HepG2 (cell line): Measurements from ENCODE around the gene CTNNA3. TPM values are rescaled to one million over a fixed set of nuclear protein-coding genes. Genes with fewer than 3 reads are reported as not detected.

Experiments used
- ATAC-seq: fragments of 200-7000 bp; cut with Tn5 transposase; 3 replicates; pipeline ENCODE4 v1.9.1; 2020; ENCODE audit warnings: mild to moderate bottlenecking, moderate library complexity
- BruUV-seq: library from RNA; stranded (reverse); fragments of 400-500 nt; replicated peaks from 2 replicates; lab custom pipeline; 2021; lab: Mats Ljungman, UMichigan
- CTCF ChIA-PET: fragments of 300-600 bp; formaldehyde crosslinking; extraction: SDS; loops from one replicate; lab custom pipeline; 2021; ENCODE audit warnings: low total read pairs, inconsistent platforms, low intra/inter-chr PET ratio; lab: Yijun Ruan, JAX
- POLR2A ChIA-PET: fragments of 350-600 bp; sonication (Branson Sonifier 250); formaldehyde crosslinking; loops from one replicate; lab custom pipeline; 2020; ENCODE audit warnings: antibody characterized with exemption, inconsistent platforms; lab: Yijun Ruan, JAX
- DNase-seq: peaks from one replicate; pipeline ENCODE4 v3.0.0-alpha.2; 2015; ENCODE audit warnings: low spot score
- FAIRE-seq: peaks from 3 replicates; lab custom pipeline; 2011; peaks lifted over from hg19 to GRCh38; lab: Jason Lieb, UNC
- H2AFZ ChIP-seq: one replicate; pipeline ENCODE4 v1.6.1; 2011; ENCODE audit warnings: low read length, inconsistent platforms
- H3K27ac ChIP-seq: fragments of 300-600 bp; 3 replicates; pipeline ENCODE4 v1.8.0; 2011; ENCODE audit warnings: mixed run types, mild to moderate bottlenecking, mixed read lengths, low read length, inconsistent platforms; ENCODE audit not compliant: insufficient read depth; ENCODE audit errors: extremely low read length
- H3K27me3 ChIP-seq, 2 experiments: fragments of 200-600 bp in 1 of 2; 2 replicates in 1 of 2; 3 replicates in 1 of 2; pipeline versions ENCODE4 v1.6.0 to v1.8.0; 2011; ENCODE audit warnings: low read length in 2 of 2, mild to moderate bottlenecking in 2 of 2, moderate library complexity in 2 of 2, inconsistent platforms in 1 of 2; ENCODE audit not compliant: insufficient read depth in 2 of 2, control insufficient read depth in 1 of 2
- H3K36me3 ChIP-seq, 2 experiments: fragments of 200-600 bp in 1 of 2; replicated peaks in 1 of 2; 2 replicates in 1 of 2; 3 replicates in 1 of 2; pipeline versions ENCODE4 v1.5.1 to v1.8.0; 2011; ENCODE audit warnings: low read length in 2 of 2, inconsistent platforms in 1 of 2; ENCODE audit not compliant: insufficient read depth in 2 of 2, control insufficient read depth in 1 of 2
- H3K4me1 ChIP-seq: 2 replicates; pipeline ENCODE4 v1.5.1; 2012; ENCODE audit warnings: low read length, inconsistent platforms; ENCODE audit not compliant: insufficient read depth
- H3K4me2 ChIP-seq: 2 replicates; pipeline ENCODE4 v1.6.0; 2011; ENCODE audit warnings: low read depth, low read length, inconsistent platforms
- H3K4me3 ChIP-seq, 3 experiments: fragments of 200-600 bp in 1 of 3; sonication (generic), shearing (Covaris generic) in 1 of 3; replicated peaks in 1 of 3; 2 replicates each; pipeline ENCODE4 v1.5.1; 2011 to 2016; ENCODE audit warnings: low read length in 3 of 3, inconsistent platforms in 2 of 3, low read depth in 2 of 3, mild to moderate bottlenecking in 2 of 3, control low read depth in 1 of 3, mixed read lengths in 1 of 3; ENCODE audit not compliant: insufficient read depth in 1 of 3
- H3K79me2 ChIP-seq: one replicate; pipeline ENCODE4 v1.6.1; 2011; ENCODE audit warnings: low read length, inconsistent platforms; ENCODE audit not compliant: insufficient read depth
- H3K9ac ChIP-seq: 2 replicates; pipeline ENCODE4 v1.6.0; 2011; ENCODE audit warnings: mild to moderate bottlenecking, low read depth, low read length, inconsistent platforms; ENCODE audit not compliant: insufficient read depth
- H3K9me3 ChIP-seq: 2 replicates; pipeline ENCODE4 v1.5.1; 2012; ENCODE audit warnings: mild to moderate bottlenecking, low read length
- H4K20me1 ChIP-seq: 2 replicates; pipeline ENCODE4 v1.6.0; 2011; ENCODE audit warnings: inconsistent platforms, mild to moderate bottlenecking, low read length, moderate library complexity; ENCODE audit not compliant: insufficient read depth
- ARHGAP35 ChIP-seq: sonication (generic); formaldehyde crosslinking; IDR thresholded peaks from 2 replicates; pipeline ENCODE4 v1.9.0; 2022; ENCODE audit warnings: mild to moderate bottlenecking, inconsistent platforms, moderate library complexity, missing genetic modification reagents, borderline replicate concordance
- KDM5B ChIP-seq: sonication (generic); formaldehyde crosslinking; IDR thresholded peaks from 2 replicates; pipeline ENCODE4 v1.4.0; 2020; ENCODE audit warnings: missing genetic modification reagents, mild to moderate bottlenecking, borderline replicate concordance
- RXRB ChIP-seq: IDR thresholded peaks from 2 replicates; pipeline ENCODE4 v1.6.1; 2016; ENCODE audit warnings: borderline replicate concordance, missing genetic modification reagents, missing compliant biosample characterization
- TSC22D2 ChIP-seq: sonication (generic); formaldehyde crosslinking; IDR thresholded peaks from 2 replicates; pipeline ENCODE4 v1.5.1; 2020; ENCODE audit warnings: missing genetic modification reagents, mild to moderate bottlenecking, borderline replicate concordance
- ZNF24 ChIP-seq: fragments of 450-650 bp; IDR thresholded peaks from 2 replicates; pipeline ENCODE4 v1.6.1; 2017; ENCODE audit warnings: antibody characterized with exemption, mild to moderate bottlenecking
- ZNF256 ChIP-seq: sonication (generic); formaldehyde crosslinking; conservative IDR thresholded peaks from 2 replicates; pipeline ENCODE4 v1.4.0; 2020; ENCODE audit warnings: missing genetic modification reagents
- ZNF282 ChIP-seq: fragments of 450-650 bp; IDR thresholded peaks from 2 replicates; pipeline ENCODE4 v1.6.1; 2018; ENCODE audit not compliant: partially characterized antibody
- ZNF333 ChIP-seq: sonication (generic); formaldehyde crosslinking; IDR thresholded peaks from 2 replicates; pipeline ENCODE4 v1.4.0; 2020; ENCODE audit warnings: mild to moderate bottlenecking, missing genetic modification reagents, borderline replicate concordance
- ZNF501 ChIP-seq: sonication (generic); formaldehyde crosslinking; IDR thresholded peaks from 2 replicates; pipeline ENCODE4 v1.5.1; 2020; ENCODE audit warnings: mild to moderate bottlenecking, moderate library complexity, missing genetic modification reagents
- WGBS: methylation state at CpG from one replicate; pipeline ENCODE4 v1.1.6; 2017; ENCODE audit warnings: low lambda C conversion rate; 5-methylcytosine and 5-hydroxymethylcytosine counted together
- in situ Hi-C: cut with HindIII; loops from 2 replicates; pipeline ENCODE4 v1.10.0; 2017; ENCODE audit warnings: low pct_unique_long_range_greater_than_20kb; ENCODE audit not compliant: extremely low pct_ligation_motif_present
- intact Hi-C: fragments of 100-400 bp; cut with micrococcal nuclease; formaldehyde crosslinking; loops from one replicate; pipeline ENCODE4 v1.10.0; 2022; ENCODE audit not compliant: unreplicated experiment
- polyA plus RNA-seq, 8 experiments: library from polyadenylated mRNA; depleted of rRNA in 3 of 8; stranded (reverse) in 7 of 8; unstranded in 1 of 8; fragments of >200 nt; fragmentation: Illumina TruSeq in 4 of 8; extraction: Trizol in 4 of 8; gene quantifications; 2 replicates each; pipeline versions ENCODE4 v1.2.1 to v1.2.3, GENCODE V29; 2011 to 2016; ENCODE audit warnings: low read depth in 4 of 8, missing spikeins in 1 of 8, mixed read lengths in 1 of 8; ENCODE audit not compliant: insufficient read depth in 1 of 8
- total RNA-seq, 5 experiments: library from RNA; depleted of rRNA; stranded (reverse); fragments of >200 nt; fragmentation: Illumina TruSeq; extraction: Trizol; gene quantifications; 2 replicates each; pipeline ENCODE4 v1.2.3, GENCODE V29; 2016; ENCODE audit warnings: low read depth in 1 of 5

CTNNA3 gene
- total and polyA plus RNA-seq, 2 of the 13 experiments (the other 11 are each of a cell fraction or from before 2014, with no cell fraction given), result not detected

DNA sequence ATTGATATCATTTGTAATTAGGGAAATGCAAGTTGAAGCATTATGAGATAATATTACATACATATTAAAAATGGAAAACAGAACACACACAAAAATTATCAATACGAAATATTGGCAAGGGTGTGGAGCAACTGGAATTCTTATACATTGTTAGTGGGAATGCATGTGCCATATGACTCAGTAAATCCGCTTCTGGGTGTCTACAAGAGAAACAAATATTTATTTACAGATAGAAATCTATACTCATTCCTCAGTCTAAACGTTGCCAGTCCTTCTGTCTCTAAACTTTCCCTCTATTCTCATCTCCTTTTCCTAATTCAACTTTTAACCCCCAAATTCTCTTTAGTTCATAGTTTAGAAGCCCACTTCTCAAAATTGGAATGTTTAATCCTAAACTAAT lies 940.5 kb downstream of the CTNNA3 start (continued):
- TF ChIP-seq RXRB (CRISPR knock-in tag), result no peak
- no peak for TF ChIP-seq ZNF333
- no peak for TF ChIP-seq TSC22D2 (CRISPR knock-in tag)
- TF ChIP-seq, all 625 proteins: peak for 0

DNA sequence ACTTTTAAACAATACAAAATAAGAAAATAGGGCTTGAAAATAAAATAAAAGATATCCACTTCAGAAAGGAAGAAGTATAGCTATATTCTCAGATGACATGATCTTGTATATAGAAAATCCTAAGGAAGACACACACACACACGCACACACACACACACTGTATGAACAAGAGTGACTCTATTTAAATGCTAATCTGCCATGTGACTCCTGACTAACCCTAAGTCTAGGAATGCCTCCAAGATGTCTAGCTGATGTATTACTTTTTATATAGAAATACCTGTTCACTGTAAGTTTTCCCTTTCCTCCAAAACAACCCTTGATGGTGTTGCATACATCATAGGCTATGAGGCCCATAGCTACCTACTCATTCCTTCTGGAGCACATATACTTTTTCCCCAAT lies 943.3 kb downstream of the CTNNA3 start:
- H4K20me1 ChIP-seq, result no peaks in the 10 kb centered on the region
- H2AFZ ChIP-seq, result no peak overlapping the region
- no peaks in the 10 kb centered on the region for H3K79me2 ChIP-seq
- in situ Hi-C loops, result no loop called here
- H3K4me1 ChIP-seq, result no peaks in the 10 kb centered on the region
- H3K27ac ChIP-seq, result no peak overlapping the region
- 0% methylated on average over 1 of the region's 1 CpG for WGBS
- intact Hi-C loops, result no loop called here
- H3K9me3 ChIP-seq, result no peaks in the 10 kb centered on the region
- H3K4me2 ChIP-seq, result no peak overlapping the region
- no peaks in the 10 kb centered on the region for H3K36me3 ChIP-seq
- H3K4me3 ChIP-seq, result no peak overlapping the region
- TF ChIP-seq ZNF24 (no peak), ARHGAP35 (CRISPR knock-in tag) (no peak), ZNF282 (no peak), ZNF256 (CRISPR knock-in tag) (no peak), ZNF501 (CRISPR knock-in tag) (no peak), KDM5B (CRISPR knock-in tag) (no peak)
- TF ChIP-seq, all 625 proteins: peak for 0
- ChIA-PET POLR2A (no interaction called here), CTCF (no interaction called here)
- no TSS peak for BruUV-seq
- Histone ChIP-seq H3K9ac (no peak overlapping the region), H3K27me3 (no peaks in the 10 kb centered on the region)
- ATAC-seq, result no peak
- no peak for FAIRE-seq
- no peak for DNase-seq
